Measurements from ENCODE around the gene NUAK1.

GRCh38 chr12:106019144-106019543, 119.6 kb downstream of the NUAK1 start:
- no peak for TF ChIP-seq GATA2 (IDR thresholded peaks at IDR 0.05; ENCODE audit: low read depth, low read length)
- TF ChIP-seq GATA3 (IDR thresholded peaks at IDR 0.05; ENCODE audit: low read depth, low read length): no peak
